Mammary epithelial cell (primary cell): ENCODE data around the gene PAK1.

ENCODE experiments used
- EZH2 ChIP-seq: IDR thresholded peaks from 2 replicates; pipeline ENCODE4 v1.6.1; 2012; ENCODE audit warnings: low read length, inconsistent platforms, borderline replicate concordance
- TF ChIP-seq, protein P1 (sequence below), 2 donors: IDR thresholded peaks in 1 of 2; conservative IDR thresholded peaks in 1 of 2; 2 replicates each; pipeline ENCODE4 v1.5.1; 2011 to 2012; ENCODE audit warnings: inconsistent platforms in 2 of 2, low read length in 2 of 2, mild to moderate bottlenecking in 2 of 2, control low read depth in 1 of 2, low read depth in 1 of 2; ENCODE audit not compliant: insufficient read depth in 1 of 2; ENCODE audit errors: extremely low read depth in 1 of 2

DNA sequence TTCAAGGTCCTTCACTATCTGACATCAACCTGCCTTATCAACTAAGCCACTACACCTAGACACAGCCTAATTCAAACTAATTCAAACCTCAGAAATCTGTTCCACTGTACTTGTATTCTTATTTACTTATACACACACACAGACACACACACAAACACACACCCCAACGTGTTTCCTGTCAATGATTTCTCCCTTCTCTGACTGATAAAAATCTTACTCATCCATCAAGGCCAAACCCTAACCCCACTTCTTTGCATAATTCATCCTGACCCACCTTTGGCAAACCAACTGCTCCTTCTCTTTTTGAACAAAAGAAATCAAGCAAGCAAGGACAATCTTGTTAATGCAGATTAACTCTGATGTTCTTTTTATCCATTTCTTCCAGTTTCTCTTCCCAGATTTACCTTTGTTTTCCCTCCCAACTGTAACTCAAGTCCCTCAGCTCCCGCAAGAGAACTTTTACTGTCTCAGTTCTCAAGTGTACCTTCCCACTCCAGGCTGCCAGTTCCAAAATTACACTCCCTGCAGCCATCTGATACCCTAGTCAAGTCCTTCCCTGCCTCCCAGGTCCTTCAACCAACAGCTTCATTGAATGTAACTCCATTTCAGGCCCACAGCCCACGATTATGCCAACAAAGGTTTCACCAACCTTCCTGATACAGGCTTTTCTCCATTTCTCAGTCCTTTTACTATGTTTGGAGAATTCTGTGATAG is 78.3 kb downstream of the PAK1 start:
- TF ChIP-seq, protein P1, sequence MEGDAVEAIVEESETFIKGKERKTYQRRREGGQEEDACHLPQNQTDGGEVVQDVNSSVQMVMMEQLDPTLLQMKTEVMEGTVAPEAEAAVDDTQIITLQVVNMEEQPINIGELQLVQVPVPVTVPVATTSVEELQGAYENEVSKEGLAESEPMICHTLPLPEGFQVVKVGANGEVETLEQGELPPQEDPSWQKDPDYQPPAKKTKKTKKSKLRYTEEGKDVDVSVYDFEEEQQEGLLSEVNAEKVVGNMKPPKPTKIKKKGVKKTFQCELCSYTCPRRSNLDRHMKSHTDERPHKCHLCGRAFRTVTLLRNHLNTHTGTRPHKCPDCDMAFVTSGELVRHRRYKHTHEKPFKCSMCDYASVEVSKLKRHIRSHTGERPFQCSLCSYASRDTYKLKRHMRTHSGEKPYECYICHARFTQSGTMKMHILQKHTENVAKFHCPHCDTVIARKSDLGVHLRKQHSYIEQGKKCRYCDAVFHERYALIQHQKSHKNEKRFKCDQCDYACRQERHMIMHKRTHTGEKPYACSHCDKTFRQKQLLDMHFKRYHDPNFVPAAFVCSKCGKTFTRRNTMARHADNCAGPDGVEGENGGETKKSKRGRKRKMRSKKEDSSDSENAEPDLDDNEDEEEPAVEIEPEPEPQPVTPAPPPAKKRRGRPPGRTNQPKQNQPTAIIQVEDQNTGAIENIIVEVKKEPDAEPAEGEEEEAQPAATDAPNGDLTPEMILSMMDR (conservative IDR thresholded peaks at IDR 0.05 in 1 of 2, IDR thresholded peaks at IDR 0.05 in 1 of 2; ENCODE audit: extremely low read depth in 1 of 2, insufficient read depth in 1 of 2, low read depth in 1 of 2, low read length in 2 of 2): no peak
- TF ChIP-seq EZH2: no peak
